Rectal smooth muscle tissue (tissue), 1 donor: Measurements from ENCODE around the gene LRP8.
"Not testable (repeated sequence)": the region's sequence is repeated elsewhere in the genome, so short reads cannot be mapped to it uniquely, and the experiment has no call there.

Experiments used
- H3K27ac ChIP-seq: one replicate; pipeline ENCODE4 v1.7.0; 2013; ENCODE audit warnings: low read depth, low read length, inconsistent platforms
- H3K27me3 ChIP-seq: one replicate; pipeline ENCODE4 v1.7.0; 2013; ENCODE audit warnings: low read length; ENCODE audit not compliant: control insufficient read depth, insufficient read depth
- H3K36me3 ChIP-seq: one replicate; pipeline ENCODE4 v1.7.0; 2013; ENCODE audit warnings: low read length; ENCODE audit not compliant: control insufficient read depth, insufficient read depth
- H3K4me1 ChIP-seq: one replicate; pipeline ENCODE4 v1.7.0; 2013; ENCODE audit warnings: low read length; ENCODE audit not compliant: control insufficient read depth, insufficient read depth
- H3K4me3 ChIP-seq: one replicate; pipeline ENCODE4 v1.7.0; 2013; ENCODE audit warnings: low read length
- H3K9ac ChIP-seq: one replicate; pipeline ENCODE4 v1.7.0; 2013; ENCODE audit warnings: low read length

The LRP8 gene

DNA sequence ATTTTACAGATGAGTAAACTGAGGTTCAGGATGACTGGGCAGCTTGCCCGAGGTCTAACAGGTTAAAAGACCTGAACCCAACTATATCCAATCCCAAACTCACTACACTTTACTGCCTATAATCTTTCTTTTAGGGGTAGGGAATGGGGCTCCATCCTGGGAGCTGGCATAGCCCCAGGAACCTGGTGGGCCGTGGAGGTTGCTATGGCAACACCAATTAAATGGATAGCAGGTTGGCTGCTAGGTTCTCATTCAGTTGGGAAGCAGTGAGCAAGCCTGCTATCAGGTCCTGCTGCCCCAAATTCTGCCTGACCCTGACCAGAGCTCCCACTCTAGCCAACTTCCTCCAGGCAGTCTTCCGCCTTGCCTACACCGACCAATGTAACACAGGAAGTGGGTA lies 40.9 kb downstream of the LRP8 start:
- Histone ChIP-seq H3K27me3 (no peaks in the 10 kb centered on the region), H3K9ac (no peak overlapping the region), H3K36me3 (no peaks in the 10 kb centered on the region), H3K27ac (no peak overlapping the region), H3K4me1 (no peaks in the 10 kb centered on the region), H3K4me3 (no peak overlapping the region)

DNA sequence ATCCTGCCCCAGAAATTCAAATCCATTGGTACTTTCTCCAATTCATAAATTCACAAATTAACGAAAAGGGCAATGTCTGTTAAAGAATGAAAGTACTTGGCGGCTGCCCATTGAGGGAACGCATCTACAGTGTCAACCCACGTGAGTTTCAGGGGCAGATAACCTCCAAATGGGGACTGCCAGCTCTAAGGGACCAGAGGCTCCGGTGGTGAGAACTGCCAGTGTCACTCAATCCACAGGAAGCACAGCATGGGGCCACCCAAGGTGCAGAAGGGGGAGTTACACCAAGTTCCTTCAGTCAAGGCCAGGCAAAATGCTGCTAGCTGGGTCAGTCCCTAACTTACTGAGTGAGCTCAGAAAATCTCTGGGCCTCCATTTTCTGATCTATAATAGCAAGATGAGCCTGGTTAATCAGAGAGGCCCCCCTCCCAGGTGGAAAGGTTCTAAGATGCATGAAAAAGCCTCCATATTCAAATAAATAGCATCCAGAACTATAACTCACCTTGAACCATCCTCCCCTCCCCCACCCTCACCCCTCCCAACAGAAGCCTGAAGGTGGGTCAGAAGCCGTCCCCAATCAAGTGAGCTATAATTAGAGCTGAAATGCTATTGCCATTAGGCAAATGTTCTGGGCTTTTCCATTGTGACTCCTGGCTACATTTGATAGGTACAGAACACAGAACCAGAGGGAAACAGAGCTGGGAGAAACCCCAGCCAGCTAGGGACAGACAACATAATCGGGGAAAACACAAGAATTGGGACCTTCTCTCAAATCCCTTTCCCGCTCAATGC lies 41.7 kb downstream of the LRP8 start:
- Histone ChIP-seq H3K4me3 (no peak overlapping the region), H3K4me1 (no peaks in the 10 kb centered on the region), H3K27me3 (no peaks in the 10 kb centered on the region), H3K9ac (no peak overlapping the region), H3K36me3 (no peaks in the 10 kb centered on the region), H3K27ac (no peak overlapping the region)

DNA sequence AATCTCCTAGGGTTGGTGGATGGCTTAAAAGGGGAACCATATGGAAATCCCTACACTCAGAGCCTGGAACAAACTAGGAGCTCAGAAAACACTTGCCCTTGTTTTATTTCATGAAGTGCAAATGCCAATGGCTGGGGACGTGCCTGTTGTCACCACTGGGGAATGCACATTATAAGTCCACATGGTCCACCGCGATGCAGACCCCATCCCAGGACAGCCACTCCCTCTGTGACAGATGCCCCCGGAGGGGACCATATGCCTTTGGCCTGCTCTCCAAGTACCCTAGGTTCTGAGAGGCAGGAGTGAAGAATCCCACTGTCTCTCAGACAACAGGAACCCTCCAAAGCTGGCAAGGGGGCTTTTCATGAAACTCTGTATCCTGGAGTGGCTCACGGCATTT lies 42.3 kb downstream of the LRP8 start:
- Histone ChIP-seq H3K4me1 (no peaks in the 10 kb centered on the region), H3K4me3 (no peak overlapping the region), H3K27ac (no peak overlapping the region), H3K36me3 (no peaks in the 10 kb centered on the region), H3K27me3 (no peaks in the 10 kb centered on the region), H3K9ac (no peak overlapping the region)

DNA sequence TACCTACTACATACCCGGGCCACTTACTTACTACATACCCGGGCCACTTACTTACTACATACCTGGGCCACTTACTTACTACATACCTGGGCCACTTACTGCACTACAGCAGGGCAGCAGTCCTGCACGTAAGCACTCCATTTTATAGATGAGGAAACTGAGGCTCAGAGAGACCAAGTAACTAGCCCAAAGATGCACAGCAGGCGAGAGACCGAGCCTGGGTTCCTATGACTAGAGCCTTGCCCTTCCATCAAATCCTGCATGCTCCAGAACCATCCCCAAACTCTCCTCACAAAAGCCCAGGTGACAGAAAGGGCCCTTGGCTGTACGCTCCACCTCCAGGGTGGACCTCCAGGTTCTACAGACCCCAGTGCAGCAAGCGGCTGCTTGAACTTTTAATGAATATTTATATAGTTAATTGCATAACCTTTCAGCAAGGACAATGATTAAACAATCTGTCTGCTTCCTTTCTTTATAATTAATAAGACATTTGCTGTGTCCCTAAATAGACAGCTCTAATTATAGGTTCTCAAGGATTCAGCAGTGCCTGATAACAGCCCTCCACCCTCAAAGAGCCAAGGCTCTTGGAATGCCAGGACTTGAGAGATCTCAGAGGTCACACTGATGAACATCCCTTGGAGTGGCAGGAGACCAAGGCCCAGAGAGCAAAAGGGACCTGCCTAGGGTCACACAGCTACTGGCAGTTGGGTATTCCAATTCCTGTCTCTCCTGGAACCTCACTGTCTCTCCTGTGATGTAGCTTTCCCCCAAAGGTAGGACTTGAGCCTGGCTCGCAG lies 43.4 kb downstream of the LRP8 start:
- no peaks in the 10 kb centered on the region for H3K27me3 ChIP-seq
- H3K9ac ChIP-seq = no peak overlapping the region
- no peak overlapping the region for H3K27ac ChIP-seq
- H3K4me3 ChIP-seq = no peak overlapping the region
- no peaks in the 10 kb centered on the region for H3K36me3 ChIP-seq
- no peaks in the 10 kb centered on the region for H3K4me1 ChIP-seq

DNA sequence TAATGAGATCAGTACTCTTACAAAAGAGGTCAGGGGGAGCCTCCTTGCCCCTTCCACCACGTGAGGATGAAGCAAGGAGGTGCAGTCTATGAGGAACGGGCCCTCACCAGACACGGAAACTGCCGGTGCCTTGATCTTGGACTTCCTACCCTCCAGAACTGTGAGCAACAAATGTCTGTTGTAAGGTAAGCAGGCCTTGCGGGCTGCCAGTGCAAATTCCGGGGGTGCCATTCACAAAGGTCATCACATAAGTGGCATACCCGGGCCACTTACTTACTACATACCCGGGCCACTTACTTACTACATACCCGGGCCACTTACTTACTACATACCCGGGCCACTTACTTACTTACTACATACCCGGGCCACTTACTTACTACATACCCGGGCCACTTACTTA lies 44.7 kb downstream of the LRP8 start:
- not testable (repeated sequence) for H3K27me3 ChIP-seq, H3K4me3 ChIP-seq, H3K4me1 ChIP-seq, H3K27ac ChIP-seq, H3K36me3 ChIP-seq, H3K9ac ChIP-seq

DNA sequence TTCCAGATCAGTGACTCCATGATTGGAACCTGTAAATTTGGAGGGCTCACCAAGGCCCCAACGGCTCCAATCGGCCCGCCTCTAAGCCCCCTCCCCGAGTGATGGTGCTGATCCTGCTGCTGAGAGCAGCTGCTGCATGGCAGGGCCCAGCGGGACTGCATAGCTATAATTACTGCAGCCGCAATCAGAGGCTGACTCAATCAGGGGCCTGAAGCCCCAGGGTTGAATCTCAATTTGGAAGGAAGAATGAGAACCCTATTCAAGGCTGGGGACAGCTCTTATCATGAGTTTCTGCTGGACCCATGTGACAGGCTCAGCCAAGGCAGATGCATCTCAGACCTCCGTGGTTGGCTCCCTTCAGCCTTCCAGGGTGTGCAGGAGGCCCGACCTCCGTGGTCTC lies 46.7 kb downstream of the LRP8 start:
- H3K9ac ChIP-seq = no peak overlapping the region
- H3K4me1 ChIP-seq = no peaks in the 10 kb centered on the region
- no peak overlapping the region for H3K27ac ChIP-seq
- H3K27me3 ChIP-seq = no peaks in the 10 kb centered on the region
- H3K4me3 ChIP-seq = no peak overlapping the region
- no peaks in the 10 kb centered on the region for H3K36me3 ChIP-seq

DNA sequence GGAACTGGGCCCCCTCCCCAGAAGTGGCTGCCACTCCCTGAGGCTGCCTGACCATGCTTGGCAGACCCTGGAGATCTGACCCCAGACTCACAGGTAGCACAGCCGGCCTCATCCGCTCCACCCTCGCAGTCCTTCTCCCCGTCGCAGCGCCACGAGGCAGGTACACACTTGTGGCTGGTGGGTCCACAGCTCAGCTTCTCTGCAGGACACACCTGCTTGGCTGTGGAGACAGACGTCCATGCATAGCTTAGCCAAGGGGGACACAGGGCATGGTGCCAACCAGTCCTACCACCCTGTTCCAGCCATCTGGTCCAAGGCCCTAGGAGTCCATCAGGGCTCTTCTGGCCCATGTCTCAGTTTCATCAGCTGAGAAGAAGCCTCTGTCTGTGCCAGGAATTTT lies 47.4 kb downstream of the LRP8 start:
- Histone ChIP-seq H3K9ac (no peak overlapping the region), H3K27me3 (no peaks in the 10 kb centered on the region), H3K36me3 (no peaks in the 10 kb centered on the region), H3K27ac (no peak overlapping the region), H3K4me3 (no peak overlapping the region), H3K4me1 (no peaks in the 10 kb centered on the region)

DNA sequence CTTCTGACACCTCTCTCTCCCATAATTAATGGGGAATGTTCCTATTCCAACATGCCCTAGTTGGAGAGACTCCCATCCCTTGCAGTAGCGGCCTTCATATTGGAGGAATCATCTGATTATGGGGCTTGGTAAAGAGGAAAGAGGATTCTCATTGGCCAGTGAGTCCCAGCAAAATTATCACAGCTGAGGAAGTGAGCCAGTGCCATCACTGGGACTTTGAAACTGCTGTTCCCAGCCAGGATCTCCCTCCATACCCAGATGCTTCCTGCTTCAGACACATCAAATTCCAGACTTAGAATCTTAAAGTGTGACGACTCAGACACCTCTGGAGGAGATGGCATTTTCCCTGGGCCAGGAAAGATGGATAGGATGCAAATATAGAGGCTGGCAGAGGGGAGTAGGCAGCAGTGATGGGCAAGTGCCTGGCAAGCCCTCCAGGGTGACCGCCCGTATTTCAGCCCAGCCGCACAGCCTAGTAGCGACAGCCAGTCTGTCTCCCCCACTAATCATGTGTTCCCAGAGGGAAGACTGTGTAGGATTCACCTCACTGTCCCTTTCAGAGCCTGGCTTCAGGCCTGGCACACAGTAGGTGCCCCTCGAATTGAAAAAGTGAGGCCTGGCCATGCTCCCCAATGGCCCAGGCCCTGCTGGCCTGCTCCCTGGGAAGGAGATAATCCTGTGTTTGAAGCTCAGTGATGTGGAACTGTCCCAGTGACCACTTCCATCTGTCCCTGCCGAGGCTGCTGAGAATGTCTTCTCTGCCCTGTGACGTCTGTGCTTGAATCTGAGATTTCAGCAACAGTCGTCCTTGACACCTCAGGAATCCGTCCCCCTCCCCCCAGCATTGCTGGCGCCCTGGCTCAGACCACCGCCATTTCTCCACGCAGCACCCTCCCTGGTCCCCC lies 48.3 kb downstream of the LRP8 start:
- H3K9ac ChIP-seq = no peak overlapping the region
- H3K4me1 ChIP-seq = no peaks in the 10 kb centered on the region
- H3K36me3 ChIP-seq = no peaks in the 10 kb centered on the region
- H3K27me3 ChIP-seq = no peaks in the 10 kb centered on the region
- no peak overlapping the region for H3K4me3 ChIP-seq
- H3K27ac ChIP-seq = no peak overlapping the region

DNA sequence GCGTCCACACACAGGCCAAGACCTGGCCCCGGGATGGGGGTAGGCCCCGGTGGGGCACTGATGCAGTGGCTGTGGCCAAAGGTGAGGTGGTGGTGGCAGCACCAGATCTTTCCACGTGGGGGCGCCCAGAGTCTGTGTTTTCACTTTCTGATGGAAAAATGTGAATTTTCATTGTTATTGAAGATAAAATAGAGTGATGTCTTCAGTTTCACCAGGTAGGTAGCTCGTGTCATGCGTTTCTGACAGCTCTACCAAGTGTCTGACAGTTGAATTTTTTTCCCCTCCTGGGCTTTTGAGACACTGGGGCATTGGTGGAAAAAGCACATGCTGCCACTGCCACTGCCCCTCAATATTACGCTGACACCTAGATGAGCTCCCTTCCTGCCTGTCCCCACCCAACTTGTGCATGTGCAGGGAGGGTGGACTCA lies 49.6 kb downstream of the LRP8 start:
- Histone ChIP-seq H3K4me3 (no peak overlapping the region), H3K9ac (no peak overlapping the region), H3K27me3 (no peaks in the 10 kb centered on the region), H3K36me3 (no peaks in the 10 kb centered on the region), H3K4me1 (no peaks in the 10 kb centered on the region), H3K27ac (no peak overlapping the region)

DNA sequence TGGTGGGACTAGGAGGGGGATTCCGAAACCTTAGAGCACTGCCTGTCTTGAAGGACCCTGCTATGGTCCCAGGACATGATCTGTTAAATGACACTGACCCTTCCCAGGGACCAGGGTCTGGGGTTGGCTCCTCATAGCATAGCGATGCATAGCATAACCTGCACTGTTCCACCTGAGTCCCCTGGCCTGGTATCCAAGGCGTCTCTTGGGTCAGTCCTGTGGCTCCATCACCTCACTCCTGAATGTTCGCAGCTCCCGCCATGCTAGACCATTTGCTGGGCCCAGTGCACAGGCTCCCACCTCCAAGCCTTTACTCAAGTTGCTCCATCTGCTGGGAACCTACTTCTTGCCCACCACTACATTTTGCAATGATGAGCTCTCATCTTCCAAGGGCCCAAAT lies 50.5 kb downstream of the LRP8 start:
- no peak overlapping the region for H3K4me3 ChIP-seq
- no peaks in the 10 kb centered on the region for H3K36me3 ChIP-seq
- H3K27me3 ChIP-seq = no peaks in the 10 kb centered on the region
- no peaks in the 10 kb centered on the region for H3K4me1 ChIP-seq
- H3K27ac ChIP-seq = no peak overlapping the region
- no peak overlapping the region for H3K9ac ChIP-seq

DNA sequence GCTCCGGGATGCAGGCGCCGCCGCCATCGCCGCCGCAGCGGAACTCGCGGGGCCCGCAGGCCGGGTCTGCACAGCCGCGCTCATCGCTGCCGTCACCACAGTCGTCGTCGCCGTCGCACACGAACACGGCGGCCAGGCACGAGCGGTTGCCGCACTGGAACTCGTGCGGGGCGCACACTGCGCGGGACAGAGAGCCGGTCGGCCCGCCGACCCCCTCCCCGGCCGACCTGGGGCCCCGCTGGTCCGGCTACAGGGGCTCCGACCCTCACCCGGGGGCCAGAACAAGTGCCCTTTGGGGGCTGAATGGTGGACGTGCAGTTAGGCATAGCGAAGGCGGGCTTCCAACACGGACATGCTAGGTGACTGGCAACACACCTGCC lies 51.0 kb downstream of the LRP8 start:
- Histone ChIP-seq H3K27me3 (no peaks in the 10 kb centered on the region), H3K4me3 (no peak overlapping the region), H3K36me3 (no peaks in the 10 kb centered on the region), H3K27ac (no peak overlapping the region), H3K9ac (no peak overlapping the region), H3K4me1 (no peaks in the 10 kb centered on the region)

DNA sequence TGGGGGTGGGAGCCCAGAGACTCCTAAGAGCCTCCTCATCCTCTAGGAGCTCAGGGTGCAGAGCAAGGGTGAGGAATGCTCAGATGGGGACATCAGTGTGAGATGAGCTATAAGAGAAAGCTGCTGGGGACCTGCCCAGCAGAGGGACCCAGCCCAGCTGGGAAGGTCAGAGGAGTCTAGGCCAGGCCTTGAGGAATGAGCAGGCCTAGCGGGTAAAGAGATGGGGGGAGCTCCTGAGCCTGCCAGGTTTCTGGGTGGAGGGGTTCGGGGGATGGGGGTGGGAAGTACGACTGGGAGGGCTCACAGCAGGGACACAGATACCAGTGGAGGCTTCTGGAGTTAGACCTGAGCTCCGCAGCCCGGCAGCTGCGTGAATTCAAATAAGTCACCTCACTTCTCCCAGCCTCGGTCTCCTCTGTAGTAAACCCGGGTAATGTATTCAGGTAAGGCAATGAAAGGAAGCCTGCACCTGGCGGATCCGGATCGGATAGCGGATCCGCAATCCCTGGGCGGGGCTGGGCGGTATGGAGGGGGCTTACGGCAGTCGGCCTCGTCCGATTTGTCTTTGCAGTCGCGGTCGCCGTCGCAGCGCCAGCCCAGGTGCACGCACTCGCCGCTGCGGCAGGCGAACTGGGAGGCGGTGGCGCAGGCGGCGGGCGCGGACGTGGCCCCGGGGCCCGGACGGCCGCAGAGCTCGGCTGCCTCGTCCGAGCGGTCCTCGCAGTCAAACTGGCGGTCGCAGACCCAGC lies 51.5 kb downstream of the LRP8 start:
- no peak overlapping the region for H3K4me3 ChIP-seq
- H3K27ac ChIP-seq = no peak overlapping the region
- H3K36me3 ChIP-seq = no peaks in the 10 kb centered on the region
- no peaks in the 10 kb centered on the region for H3K4me1 ChIP-seq
- H3K27me3 ChIP-seq = no peaks in the 10 kb centered on the region
- no peak overlapping the region for H3K9ac ChIP-seq
